NCI-H2029 (cell line): ENCODE measurements around the gene C2orf49.
A peak's percentile ranks its signal among the peaks of the same experiment; 100 is the strongest.

Experiments
- DNase-seq: peaks from one replicate; lab custom pipeline; 2025; lab: John Stamatoyannopoulos, UW

The C2orf49 gene

DNA sequence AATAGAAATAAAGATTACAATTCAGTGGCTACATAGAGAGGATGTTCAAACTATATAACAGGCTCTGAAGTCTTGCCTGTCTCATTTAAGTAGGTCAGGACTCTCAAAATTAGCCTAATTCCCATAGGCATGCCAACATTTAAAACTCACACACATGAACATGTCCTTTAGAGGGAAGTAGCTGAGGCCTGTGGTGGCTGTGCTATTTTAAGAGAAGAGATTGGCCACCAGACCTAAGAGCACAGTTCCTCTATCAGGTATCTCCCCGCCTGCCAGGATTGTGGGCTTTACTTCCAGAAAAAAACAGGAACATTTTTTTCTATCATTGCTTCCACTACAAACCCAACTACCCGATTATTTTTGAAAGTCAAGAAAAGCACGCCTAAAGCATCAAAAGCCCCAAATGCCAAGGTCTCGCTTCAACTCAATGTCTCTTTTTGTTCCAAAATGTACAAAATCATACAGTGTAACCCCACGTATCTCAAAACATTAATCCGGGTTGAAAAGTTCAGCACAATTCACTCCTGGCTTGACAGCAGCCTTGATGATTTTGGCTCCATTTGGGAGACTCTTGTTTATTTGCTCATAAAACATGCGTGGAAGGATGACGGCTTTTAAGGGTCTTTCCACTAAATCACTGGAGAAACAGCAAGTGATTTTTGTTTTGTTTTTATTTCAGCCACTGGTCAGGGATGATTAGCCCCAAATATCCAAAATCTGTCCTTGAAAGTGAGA lies 46.3 kb downstream of the C2orf49 start:
- no peak for DNase-seq

DNA sequence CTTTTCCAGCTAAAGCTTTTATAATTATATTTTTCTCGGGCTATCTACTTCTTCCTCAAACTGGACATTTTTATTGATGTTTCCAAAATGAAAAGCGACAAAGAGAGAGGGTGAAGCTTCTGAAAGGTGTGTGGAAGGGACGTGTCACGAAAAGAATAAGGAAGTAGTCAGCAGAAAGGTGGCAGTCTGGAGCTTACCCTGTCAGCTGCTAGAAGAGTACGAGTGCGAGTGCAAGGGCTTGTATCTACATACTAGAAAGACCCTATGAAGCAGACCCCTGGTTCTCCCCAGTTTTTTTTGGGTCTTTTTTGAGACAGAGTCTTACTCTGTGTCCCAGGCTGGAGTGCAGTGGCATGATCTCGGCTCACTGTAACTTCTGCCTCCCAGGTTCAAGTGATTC lies 46.9 kb downstream of the C2orf49 start:
- DNase-seq = no peak

DNA sequence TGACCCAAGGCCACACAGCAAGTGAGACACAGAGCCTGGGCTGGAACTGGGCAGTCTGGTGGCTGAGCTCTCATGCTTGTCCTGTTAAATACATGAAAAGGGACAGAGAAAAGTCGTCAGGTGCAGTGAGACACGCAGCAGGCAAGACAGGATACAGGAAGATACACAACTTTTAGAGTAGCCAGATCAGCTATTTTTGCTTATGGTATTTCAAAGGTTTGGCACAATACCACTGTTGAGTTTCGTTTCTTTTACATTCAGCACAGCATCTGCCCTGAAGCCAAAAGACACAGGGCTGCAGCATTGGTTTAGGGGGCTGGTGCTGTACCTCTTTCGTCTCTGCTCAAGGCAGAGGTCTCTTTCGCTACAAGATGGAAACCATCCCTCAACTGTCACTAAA lies 47.5 kb downstream of the C2orf49 start:
- DNase-seq = no peak

DNA sequence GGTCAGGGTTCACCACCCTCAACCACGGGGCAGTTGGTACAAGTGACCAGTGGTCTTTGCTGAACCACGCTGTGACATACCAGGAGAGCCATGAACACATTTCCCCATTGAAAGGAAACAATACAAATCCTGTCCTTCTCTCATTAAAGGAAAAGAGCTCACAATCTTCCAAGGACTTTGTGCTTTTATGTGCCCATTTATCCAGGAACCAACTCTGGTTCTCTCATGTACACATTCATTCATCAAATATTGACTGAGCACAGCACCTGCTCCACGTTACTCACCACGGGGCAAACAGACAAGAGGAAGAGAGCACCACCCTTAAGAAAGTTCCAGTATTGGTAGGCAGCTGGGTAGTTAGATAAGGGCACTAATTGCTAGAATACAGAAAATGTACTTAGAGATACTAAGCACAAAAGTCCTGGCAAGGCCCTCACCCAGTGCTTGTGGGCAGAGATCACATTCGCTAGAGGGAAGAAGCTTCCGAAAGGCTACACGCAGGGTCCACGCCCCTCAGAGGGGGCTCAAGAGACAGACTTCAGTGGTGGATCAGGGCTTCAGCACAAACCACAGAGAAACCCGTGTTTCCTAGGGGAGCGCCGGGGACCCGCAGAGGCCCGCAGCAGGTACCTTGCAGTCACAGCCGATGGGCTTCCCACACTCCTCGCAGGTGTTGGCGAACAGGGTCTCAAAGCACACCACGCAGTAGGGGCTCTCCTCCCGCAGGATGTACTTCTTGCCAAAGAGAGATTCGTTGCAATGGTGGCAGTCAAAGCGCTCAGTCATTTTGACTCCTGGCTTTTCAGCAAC lies 48.6 kb downstream of the C2orf49 start:
- DNase-seq = no peak

DNA sequence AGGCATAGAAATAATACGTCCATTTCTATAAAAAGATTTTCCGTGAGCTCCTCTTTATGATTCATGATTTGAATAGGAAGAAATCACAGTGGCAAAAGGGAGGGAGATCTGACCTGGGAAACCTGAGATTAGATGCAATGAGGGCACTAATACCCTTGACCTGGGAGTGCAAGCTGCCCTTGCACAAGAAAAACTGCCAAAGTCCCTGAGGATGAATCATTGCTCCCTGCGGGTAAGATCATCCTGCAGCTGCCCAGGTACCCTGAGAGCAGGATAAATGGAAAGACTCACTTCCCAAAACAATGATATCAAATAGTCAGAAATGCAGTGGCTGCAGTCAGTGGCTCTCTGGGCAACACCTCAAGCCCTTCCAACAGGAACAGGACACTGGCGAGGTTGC lies 49.9 kb downstream of the C2orf49 start:
- no peak for DNase-seq

DNA sequence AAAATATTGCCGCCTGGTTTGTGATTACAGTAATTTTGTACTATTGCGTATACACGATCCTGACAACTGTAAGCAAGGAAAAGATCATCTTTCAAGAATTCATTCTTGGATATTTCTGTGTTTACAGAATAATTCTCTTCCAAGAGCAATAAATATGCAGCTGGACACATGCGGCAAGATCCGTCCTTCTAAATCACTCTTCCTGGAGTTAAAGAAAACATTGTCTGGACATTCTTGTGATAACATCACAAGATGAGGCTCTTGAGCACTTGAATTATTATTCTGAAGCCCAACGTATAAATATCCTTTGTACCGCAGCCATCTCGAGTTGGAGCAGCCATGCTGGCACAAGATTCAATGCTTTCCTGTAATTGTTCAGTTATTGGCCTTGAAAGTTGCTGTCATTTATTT lies 51.6 kb downstream of the C2orf49 start:
- DNase-seq = no peak

DNA sequence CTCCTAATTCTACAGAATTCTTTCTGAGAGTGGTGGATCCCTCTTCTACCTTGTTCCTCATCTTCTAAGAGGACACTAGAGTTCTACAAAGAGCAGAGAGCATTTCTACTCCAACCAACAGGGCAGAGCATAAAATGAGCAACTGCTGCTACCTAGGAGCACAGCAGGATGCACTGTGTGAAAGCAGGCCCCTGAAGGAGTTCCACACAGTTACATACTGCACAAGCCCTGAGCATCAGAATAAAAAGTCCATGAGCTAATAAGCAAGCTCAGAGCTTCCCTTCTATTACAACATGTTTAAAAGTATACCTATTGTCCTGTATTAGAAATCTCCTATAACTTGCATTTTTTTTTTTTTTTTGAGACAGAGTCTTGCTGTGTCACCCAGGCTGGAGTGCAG lies 53.1 kb downstream of the C2orf49 start:
- no peak for DNase-seq

DNA sequence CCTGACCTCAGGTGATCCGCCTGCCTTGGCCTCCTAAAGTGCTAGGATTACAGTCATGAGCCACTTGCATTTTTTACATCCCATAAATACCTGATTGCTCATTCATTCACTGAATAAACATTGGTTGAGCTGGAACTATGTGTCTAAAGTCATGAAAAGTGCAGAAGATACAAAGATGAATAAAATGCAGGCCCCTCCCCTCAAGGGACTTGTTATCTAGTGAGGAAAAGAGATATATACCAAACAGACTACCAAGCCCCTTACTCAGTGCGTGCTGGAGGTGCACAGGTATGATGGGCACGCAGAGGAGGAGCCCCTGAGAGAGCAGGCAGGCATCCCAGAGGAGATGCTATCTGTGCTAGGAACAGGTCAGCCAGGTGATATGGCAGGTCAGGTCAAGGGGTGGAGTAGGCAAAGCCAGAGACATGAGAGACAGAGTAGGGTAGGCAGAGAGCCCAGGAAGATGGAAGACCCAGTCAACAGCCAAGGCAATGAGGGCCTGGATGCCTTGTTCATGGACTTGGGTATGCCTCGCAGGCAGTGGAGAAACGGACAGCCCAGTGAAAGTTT lies 53.8 kb downstream of the C2orf49 start:
- no peak for DNase-seq

DNA sequence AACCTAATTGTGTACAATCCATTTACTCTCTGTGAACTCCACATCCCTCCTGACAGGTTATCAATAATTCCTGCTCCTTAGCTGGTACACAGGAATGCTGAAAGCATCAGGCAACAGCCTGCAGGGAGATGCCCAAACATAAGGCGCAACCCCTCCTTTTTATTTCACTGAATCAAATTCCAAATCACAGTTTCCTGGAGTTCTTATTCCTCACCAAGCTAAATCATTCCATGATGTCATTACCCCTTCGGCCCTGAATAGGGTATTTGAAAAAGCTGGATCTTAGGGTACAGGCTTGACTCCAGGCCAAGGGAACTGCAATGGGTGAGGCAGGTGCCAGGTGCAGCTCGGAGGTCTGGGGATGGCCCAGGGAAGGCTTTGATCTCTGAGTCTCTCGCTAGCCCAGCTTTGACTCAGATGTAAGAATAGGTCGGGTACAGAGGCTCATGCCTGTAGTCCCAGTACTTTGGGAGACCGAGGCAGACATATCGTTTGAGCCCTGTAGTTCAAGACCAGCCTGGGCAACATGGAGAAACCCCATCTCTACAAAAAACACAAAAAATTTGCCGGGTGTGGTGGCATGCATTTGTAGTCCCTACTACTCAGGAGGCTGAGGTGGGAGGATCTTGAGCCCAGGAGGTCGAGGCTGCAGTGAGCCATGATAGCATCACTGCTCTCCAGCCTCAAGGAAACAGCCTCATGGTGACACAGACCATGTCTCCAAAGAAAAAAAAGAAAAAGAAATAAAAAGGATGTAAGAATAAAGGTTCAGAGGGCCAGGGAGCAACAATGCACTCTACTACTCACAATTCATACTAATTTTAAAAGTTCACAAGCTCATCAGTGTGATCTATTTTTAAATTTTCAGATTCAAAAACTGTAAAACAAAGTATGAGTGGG lies 54.7 kb downstream of the C2orf49 start:
- no peak for DNase-seq

DNA sequence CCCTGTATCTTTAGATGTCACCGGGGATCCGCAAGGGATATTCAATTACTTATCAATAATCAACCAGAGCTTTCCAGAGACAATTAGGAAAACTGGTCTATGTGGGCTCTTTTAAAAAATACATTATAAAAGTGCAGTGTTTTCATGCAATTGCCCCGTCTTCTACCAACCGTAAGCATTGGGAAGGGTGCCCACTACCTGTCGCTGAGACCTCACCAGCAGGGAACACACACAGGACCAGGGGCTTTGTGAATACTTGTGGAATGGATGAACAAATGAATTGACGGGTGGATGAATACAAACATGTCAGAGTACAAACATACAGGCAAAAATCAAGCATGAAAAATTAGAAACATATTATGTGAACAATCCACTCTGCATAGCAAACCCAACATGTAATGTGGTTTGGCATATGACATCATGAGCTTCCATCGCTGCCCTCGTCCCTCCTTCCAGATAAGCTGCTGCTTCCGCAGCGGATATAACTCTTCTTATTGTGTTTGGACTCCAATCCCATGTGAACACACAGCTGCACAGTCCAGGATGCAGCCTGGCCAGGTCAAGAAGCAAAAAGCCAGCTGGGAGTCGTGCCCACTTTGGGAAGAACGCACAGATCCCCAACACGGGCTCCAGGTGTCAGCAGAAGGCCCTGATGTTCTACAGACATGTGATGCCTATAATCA lies 56.2 kb downstream of the C2orf49 start:
- DNase-seq = no peak

DNA sequence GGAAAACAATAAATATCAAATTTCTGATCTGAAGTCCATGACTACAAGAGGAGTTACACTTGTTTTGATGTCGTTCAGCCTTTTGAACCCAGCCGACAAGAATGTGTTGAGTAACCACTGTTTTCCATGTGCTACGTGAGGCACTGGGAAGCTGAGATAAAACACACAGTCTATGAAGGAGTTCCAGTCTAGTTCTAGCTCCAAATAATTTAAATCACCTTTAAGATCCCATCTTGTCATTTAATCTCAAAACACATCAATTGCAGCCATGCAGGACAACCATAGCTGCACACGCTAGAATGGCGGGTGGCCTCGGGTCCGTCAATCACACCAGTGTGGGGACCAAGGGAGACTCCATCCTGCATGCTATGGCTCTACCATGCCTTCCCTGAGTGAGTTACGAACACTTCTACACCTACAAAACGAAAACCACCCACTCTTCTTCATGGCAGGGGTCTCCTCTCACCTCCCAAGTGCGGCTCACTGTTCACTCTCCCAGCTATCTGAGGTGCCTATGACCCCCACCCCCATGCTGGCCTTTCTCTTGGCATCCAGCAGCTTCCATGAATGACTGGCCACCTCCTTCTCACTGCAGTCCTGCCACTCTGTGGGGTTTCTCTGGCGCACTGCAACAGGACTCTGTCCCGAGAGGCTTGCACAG lies 57.7 kb downstream of the C2orf49 start:
- no peak for DNase-seq

DNA sequence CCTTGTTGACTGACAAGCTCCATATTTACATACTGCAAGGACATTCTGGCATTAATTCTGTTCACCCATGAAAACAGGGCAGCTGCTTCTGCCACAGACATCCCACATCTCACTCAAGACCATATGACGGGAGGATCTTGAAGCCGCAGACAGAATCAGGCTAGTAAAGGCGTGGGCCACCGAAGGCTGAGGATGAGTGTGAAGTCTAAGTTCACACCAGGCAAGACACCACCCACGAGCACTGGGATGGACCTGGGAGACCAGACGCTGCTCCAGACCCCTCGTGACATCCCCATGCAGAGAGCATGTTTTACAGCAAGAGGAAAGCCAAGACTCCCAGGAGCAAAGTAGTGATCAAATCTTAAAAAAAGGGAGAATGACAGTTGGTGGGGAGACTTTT lies 58.4 kb downstream of the C2orf49 start:
- no peak for DNase-seq

DNA sequence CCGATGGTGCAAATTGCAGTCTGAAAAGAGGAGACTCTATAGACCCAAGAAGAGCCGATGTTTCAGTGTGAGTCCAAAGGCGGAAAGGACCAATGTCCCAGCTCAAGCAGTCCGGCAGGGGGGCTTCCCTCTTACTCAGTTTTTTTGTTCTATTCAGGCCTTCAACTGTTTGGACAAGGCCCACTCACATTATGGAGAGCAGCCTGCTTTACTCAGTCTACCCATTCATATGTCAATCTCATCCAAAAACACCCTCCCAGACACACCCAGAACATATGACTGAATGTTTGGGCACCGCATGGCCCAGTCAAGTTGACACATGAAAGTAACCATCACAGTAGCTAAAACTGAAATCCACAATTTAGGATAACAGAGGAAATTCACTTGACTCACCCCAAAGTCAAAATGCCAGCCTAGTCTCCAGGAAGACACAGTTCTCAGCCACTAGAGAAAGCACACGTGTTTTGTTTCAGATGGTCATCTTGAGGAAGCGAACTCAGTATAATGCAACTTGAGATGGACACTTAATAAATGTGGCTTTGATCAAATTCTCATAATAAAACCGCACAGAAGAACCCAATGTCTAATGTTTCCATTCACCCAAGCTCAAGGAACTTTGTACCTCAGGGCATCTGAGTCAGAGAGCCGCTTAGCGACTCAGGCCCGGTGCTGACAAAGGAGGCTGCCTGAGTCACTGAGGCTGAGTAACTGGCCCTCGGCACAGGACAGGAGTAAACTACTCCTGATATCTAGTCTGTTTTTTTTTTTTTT lies 59.1 kb downstream of the C2orf49 start:
- DNase-seq = no peak

DNA sequence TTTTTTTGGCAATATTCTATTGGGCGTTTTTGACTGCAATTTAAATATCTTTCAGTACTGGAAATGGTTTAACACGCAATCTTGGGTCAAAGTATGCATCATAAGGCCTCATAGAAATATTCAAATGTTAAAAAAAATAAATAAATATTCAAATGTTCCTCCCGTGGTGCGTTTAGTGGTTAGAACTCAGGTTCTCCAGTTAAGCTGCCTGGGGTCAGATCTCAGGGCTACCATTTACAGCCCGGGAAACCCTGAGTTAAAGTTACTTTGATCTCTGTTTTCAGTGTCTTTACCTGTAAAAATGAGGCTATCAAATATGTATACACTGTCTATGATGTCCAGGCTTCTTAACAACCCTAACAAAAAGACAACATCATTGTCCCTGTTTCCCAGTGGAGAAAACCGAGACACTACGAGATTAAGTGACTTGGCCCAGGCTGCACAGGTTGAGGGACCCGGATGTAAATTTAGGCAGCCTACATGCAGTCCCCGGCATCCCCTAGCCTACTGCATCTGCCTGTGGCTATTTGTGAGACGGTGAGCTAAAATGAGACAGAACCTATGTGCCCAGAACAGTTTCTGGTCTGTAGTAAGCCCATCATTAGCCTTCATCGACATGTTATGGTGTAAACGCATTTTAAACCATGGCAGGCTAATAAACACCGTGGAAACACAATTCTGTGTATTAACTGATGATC lies 59.8 kb downstream of the C2orf49 start:
- DNase-seq = no peak

DNA sequence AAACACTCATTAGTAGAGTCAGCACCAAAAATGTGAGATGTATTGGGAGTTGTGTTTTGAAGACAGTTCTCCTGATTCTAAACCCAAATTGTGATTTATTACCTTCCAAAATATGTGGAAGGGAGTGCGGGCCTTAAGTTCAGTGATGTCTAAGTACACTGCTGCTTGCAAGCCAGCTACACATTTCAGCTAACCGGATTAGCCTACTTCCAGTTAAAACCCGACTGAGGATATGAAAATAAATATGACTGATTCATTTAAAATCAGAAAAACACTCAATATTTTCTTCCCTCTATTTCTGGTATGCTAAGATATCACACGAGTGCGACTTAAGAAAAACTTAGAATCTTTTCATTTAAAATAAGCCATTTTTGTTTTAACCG lies 60.6 kb downstream of the C2orf49 start:
- no peak for DNase-seq

DNA sequence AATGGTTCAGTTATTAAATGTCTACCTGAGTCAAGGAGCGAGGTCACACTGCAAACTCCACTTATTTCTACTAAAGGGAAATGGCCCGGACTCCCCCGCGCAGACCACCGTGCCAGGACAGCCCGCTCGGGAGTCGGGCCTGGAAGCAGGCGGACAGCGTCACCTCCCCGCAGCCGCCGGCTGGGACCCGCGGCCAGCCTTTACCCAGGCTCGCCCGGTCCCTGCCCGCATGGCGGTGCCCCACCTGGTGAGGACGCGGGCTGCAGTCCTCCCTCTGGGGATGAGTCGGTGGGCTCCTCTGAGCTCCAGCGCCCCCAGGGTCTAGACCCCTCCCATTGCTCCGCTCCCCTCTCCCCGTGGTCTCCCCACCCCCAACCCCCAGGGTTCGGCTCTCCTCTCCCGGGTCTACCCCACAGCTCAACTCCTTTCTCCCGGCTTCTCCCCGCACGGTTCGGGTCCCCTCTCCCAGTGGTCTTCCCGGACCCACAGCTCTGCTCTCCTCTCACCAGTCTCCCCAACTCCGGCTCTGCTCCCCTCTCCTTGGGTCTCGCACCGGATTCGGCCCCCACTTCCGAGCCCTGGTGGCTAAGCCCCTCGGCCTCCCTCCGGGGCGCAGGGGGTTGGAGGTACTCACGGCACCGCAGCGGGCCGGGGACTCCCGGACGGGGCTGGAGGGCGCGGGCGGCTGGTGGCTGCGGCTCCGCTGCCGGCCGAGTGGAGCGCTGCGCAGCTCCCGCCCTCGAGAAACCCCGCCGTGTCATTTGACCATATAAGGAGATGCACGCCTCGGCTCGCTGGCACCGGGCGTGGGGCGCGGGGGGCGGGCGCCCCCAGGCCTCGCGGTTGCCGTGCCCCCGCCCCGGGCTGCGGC lies 61.2 kb downstream of the C2orf49 start, which contains the start of gene FHL2:
Gene FHL2 (minus strand): TSS at position 716 of the 871 bp plus-strand sequence. CDS start 12,535 bp downstream, outside the sequence.
- DNase-seq = peak; percentile 75
